ENCODE measurements around the gene CDPF1.

Gene CDPF1

GRCh38 chr22:46256358-46256958 is 6.4 kb upstream of the CDPF1 start:
- no peak for DNase-seq

GRCh38 chr22:46251816-46252380 is 1.8 kb upstream of the CDPF1 start:
- DNase-seq = no peak

GRCh38 chr22:46251266-46251665 is 1.2 kb upstream of the CDPF1 start:
- DNase-seq = no peak

GRCh38 chr22:46250783-46251125 is 661 bp upstream of the CDPF1 start:
- DNase-seq = no peak

GRCh38 chr22:46247443-46247975 is 2.6 kb downstream of the CDPF1 start:
- DNase-seq = no peak

GRCh38 chr22:46246178-46246577 is 3.9 kb downstream of the CDPF1 start:
- no peak for DNase-seq

GRCh38 chr22:46245511-46245910 is 4.6 kb downstream of the CDPF1 start:
- DNase-seq = no peak

- DNase-seq = no peak
These were observed 5.3 kb downstream of the CDPF1 start for GRCh38 chr22:46244771-46245170.

- DNase-seq = no peak
These were observed 8.0 kb downstream of the CDPF1 start for GRCh38 chr22:46242076-46242475.

GRCh38 chr22:46241396-46242007 is 8.6 kb downstream of the CDPF1 start:
- no peak for DNase-seq

- DNase-seq = no peak
These were observed 9.2 kb downstream of the CDPF1 start for GRCh38 chr22:46240907-46241306.

- DNase-seq = no peak
These were observed 9.6 kb downstream of the CDPF1 start for GRCh38 chr22:46240506-46240905.

GRCh38 chr22:46240073-46240472 is 10.0 kb downstream of the CDPF1 start:
- no peak for DNase-seq

- DNase-seq = no peak
These were observed 10.6 kb downstream of the CDPF1 start for GRCh38 chr22:46239261-46240048.

GRCh38 chr22:46238541-46238940 is 11.6 kb downstream of the CDPF1 start:
- DNase-seq = no peak

GRCh38 chr22:46237453-46238124 is 12.5 kb downstream of the CDPF1 start:
- DNase-seq = no peak

GRCh38 chr22:46234969-46235368 is 15.1 kb downstream of the CDPF1 start:
- DNase-seq = no peak

GRCh38 chr22:46233231-46233630 is 16.9 kb downstream of the CDPF1 start:
- no peak for DNase-seq

GRCh38 chr22:46230262-46230901 is 19.7 kb downstream of the CDPF1 start:
- DNase-seq = no peak

GRCh38 chr22:46229701-46230100 is 20.4 kb downstream of the CDPF1 start:
- DNase-seq = no peak

- no peak for DNase-seq
These were observed 23.5 kb downstream of the CDPF1 start for GRCh38 chr22:46226577-46226976.

GRCh38 chr22:46225631-46226030 is 24.5 kb downstream of the CDPF1 start:
- no peak for DNase-seq

GRCh38 chr22:46224898-46225290 is 25.2 kb downstream of the CDPF1 start:
- no peak for DNase-seq
